DOHH2 (cell line): Measurements from ENCODE around the gene FANK1.

ENCODE experiments used
- EZH2phosphoT487 ChIP-seq: fragments of 200-600 bp; sonication (generic); IDR thresholded peaks from 2 replicates; pipeline ENCODE4 v1.6.1; 2017; ENCODE audit warnings: borderline replicate concordance, mild to moderate bottlenecking, antibody characterized with exemption, low read length, moderate library complexity, mixed read lengths
- TF ChIP-seq, protein P1 (sequence below): fragments of 200-600 bp; sonication (generic); IDR thresholded peaks from one replicate; pipeline ENCODE4 v1.5.1; 2014; ENCODE audit warnings: antibody characterized with exemption, mild to moderate bottlenecking, low read depth, low read length; ENCODE audit not compliant: poor library complexity, severe bottlenecking

DNA sequence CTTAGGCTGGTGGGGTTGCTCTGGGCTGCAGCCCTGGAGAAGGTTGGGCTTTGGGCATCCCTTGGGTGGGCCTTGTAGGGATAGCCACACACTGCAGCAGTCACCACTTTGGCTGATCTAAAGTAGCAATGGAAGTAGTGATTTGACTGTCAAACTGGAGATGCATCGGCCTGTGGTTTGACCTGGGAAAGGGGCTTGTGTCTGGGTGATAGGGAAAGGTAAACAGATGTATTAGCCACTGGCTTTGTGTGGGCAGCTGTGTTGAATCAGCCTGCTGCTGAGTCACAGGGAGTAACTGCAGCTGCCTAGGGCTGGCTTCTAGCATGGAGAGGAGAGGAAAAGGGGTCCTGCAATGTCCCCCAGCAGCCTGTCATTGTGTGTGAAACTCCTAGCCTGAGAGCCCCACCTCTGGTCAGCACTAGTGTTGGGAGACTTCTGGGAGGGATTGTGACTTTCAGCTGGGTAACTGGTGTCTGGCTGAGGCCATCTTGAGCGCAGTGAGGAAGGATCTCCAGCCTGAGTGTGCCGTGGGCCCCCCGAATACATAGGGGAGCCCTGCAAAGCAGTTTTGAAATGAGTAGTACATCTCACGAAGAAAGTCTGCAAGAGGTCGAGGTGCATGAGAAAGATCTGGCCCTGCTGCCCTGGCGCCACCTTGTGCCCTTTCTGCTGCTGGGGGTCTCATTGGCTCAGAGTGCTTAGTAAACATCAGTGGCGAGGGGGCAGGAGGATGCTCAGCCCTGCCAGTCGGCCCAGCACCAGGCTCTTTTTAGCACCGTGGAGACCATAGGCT, 117.3 kb downstream of the FANK1 start:
- TF ChIP-seq, protein P1, sequence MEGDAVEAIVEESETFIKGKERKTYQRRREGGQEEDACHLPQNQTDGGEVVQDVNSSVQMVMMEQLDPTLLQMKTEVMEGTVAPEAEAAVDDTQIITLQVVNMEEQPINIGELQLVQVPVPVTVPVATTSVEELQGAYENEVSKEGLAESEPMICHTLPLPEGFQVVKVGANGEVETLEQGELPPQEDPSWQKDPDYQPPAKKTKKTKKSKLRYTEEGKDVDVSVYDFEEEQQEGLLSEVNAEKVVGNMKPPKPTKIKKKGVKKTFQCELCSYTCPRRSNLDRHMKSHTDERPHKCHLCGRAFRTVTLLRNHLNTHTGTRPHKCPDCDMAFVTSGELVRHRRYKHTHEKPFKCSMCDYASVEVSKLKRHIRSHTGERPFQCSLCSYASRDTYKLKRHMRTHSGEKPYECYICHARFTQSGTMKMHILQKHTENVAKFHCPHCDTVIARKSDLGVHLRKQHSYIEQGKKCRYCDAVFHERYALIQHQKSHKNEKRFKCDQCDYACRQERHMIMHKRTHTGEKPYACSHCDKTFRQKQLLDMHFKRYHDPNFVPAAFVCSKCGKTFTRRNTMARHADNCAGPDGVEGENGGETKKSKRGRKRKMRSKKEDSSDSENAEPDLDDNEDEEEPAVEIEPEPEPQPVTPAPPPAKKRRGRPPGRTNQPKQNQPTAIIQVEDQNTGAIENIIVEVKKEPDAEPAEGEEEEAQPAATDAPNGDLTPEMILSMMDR = no peak
- TF ChIP-seq EZH2phosphoT487 = no peak
